GM19328 (cell line): ENCODE results near the gene CGNL1.

ENCODE experiments used
- ATAC-seq: cut with Tn5 transposase; IDR thresholded peaks from one replicate; pipeline ENCODE4 v1.9.1; 2021; ENCODE audit warnings: mild to moderate bottlenecking, moderate library complexity; ENCODE audit not compliant: unreplicated experiment

CGNL1 gene

GRCh38 chr15:57494581-57494980 lies 118.3 kb downstream of the CGNL1 start:
- ATAC-seq, result no peak

GRCh38 chr15:57495041-57495440 lies 118.7 kb downstream of the CGNL1 start:
- no peak for ATAC-seq

GRCh38 chr15:57495554-57496165 lies 119.4 kb downstream of the CGNL1 start:
- no peak for ATAC-seq

- no peak for ATAC-seq
Measured at GRCh38 chr15:57496594-57496945, 120.3 kb downstream of the CGNL1 start.

GRCh38 chr15:57496946-57497869 lies 120.9 kb downstream of the CGNL1 start:
- ATAC-seq, result no peak

- ATAC-seq, result no peak
Measured at GRCh38 chr15:57500256-57500655, 124.0 kb downstream of the CGNL1 start.

GRCh38 chr15:57500979-57501576 lies 124.8 kb downstream of the CGNL1 start:
- no peak for ATAC-seq

- no peak for ATAC-seq
Measured at GRCh38 chr15:57502116-57502515, 125.8 kb downstream of the CGNL1 start.

GRCh38 chr15:57503051-57503702 lies 126.9 kb downstream of the CGNL1 start:
- ATAC-seq, result no peak

GRCh38 chr15:57503911-57504598 lies 127.8 kb downstream of the CGNL1 start:
- no peak for ATAC-seq

- ATAC-seq, result no peak
Measured at GRCh38 chr15:57504599-57504940, 128.3 kb downstream of the CGNL1 start.

GRCh38 chr15:57505056-57505715 lies 128.9 kb downstream of the CGNL1 start:
- ATAC-seq, result no peak

GRCh38 chr15:57505949-57506391 lies 129.7 kb downstream of the CGNL1 start:
- ATAC-seq, result no peak

GRCh38 chr15:57506422-57506821 lies 130.1 kb downstream of the CGNL1 start:
- no peak for ATAC-seq

GRCh38 chr15:57507111-57507510 lies 130.8 kb downstream of the CGNL1 start:
- no peak for ATAC-seq

- ATAC-seq, result no peak
Measured at GRCh38 chr15:57509126-57509525, 132.8 kb downstream of the CGNL1 start.

- no peak for ATAC-seq
Measured at GRCh38 chr15:57509965-57510364, 133.7 kb downstream of the CGNL1 start.

GRCh38 chr15:57510647-57511046 lies 134.3 kb downstream of the CGNL1 start:
- no peak for ATAC-seq

- ATAC-seq, result no peak
Measured at GRCh38 chr15:57516327-57517029, 140.2 kb downstream of the CGNL1 start.
